Activated naive CD4-positive, alpha-beta T cell treated with anti-CD3 and anti-CD28 coated beads, Interleukin-2, amount 50 U/mL, for 24 hours (primary cell): ENCODE measurements around the gene COA3.
"Not testable (repeated sequence)": the region's sequence is repeated elsewhere in the genome, so short reads cannot be mapped to it uniquely, and the experiment has no call there.

ENCODE experiments used
- H3K27ac Mint-ChIP-seq: one replicate; pipeline ENCODE4 v1.8.0; 2021; ENCODE audit warnings: mild to moderate bottlenecking, mixed read lengths
- H3K27me3 Mint-ChIP-seq: one replicate; pipeline ENCODE4 v1.8.0; 2021; ENCODE audit warnings: mixed read lengths
- H3K36me3 Mint-ChIP-seq: one replicate; pipeline ENCODE4 v1.8.0; 2021; ENCODE audit warnings: mixed read lengths
- H3K4me1 Mint-ChIP-seq: one replicate; pipeline ENCODE4 v1.8.0; 2021; ENCODE audit warnings: mixed read lengths
- H3K4me3 Mint-ChIP-seq: one replicate; pipeline ENCODE4 v1.8.0; 2021; ENCODE audit warnings: mild to moderate bottlenecking, mixed read lengths
- H3K9me3 Mint-ChIP-seq: one replicate; pipeline ENCODE4 v1.8.0; 2021; ENCODE audit warnings: mixed read lengths

Gene COA3

DNA sequence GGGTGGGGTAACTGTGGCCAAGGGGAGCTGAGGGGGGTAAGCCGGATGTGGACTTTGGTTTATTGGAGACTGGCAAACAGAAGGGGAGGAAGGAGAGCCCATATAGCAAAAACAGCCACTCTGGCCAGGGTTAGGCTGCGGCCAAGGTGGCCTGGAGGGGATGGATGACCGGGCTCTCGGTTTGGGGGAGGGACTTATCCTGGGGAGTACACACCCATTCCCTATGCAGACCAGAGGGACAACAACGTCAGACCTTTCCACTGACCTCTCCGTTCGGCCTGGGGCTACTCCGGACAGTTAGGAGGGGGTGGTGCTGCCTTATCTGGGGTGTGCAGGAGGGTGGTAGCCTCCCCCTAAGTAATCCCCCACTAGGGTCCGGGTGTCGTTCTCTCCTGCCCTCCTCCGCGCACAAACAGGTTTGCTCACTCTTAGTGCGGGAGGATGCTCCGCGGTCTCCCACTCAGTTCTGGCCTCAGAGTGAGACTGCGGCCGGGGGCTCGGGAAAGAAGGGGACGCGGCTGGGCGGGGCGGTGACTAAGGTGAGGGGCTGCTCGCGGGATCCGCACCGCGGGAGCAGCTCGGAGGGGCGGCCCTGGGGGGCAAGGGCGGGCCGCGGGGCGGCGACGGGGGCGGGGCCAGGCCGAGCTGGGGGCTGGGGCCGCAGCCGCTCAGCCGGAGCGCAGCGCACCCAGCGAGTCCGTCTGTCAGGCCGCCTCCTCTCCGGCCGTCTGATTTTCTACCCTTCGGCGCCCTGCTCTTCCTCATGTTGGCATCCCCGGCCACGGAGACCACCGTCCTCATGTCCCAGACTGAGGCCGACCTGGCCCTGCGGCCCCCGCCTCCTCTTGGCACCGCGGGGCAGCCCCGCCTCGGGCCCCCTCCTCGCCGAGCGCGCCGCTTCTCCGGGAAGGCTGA is 18.3 kb downstream of the COA3 start, which contains the start of gene WNK4:
TSS of gene WNK4 (plus strand) at position 675 of the 915 bp plus-strand sequence. CDS start at position 764, 89 bp downstream.
- Mint-ChIP-seq H3K27ac (no peak within 1 kb of the TSS), H3K4me3 (peak within 1 kb of the TSS; percentile 23), H3K9me3 (no peaks in the 10 kb centered on the region), H3K36me3 (peaks cover 11% of the 10 kb centered on the region), H3K4me1 (peaks cover 33% of the 10 kb centered on the region), H3K27me3 (peaks cover 32% of the 10 kb centered on the region)

DNA sequence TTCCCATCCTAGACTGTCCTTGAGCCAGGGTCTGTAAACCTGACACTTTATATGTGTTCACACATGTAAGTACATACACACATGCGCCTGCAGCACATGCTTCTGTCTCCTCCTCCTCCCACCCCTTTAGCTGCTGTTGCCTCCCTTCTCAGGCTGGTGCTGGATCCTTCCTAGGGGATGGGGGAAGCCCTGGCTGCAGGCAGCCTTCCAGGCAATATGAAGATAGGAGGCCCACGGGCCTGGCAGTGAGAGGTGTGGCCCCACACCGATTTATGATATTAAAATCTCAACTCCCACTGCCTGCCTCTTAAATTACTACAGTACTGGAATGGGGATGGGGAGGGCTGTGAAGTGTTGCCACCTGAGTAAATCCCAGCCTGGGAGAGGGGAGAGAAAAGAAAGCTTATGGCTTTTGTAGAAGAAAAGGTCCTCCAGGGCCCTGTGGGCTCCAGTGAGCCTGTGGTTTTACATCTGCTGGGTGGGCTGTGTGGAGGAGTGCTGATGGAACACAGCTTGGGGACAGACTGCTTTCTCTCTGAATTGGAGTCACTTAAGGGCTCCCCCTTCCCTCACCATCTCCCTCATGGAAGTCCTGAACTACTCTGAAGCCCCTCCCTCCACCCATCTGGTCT is 19.1 kb downstream of the COA3 start:
- H3K4me3 Mint-ChIP-seq: no peak overlapping the region
- no peaks in the 10 kb centered on the region for H3K9me3 Mint-ChIP-seq
- no peak overlapping the region for H3K27ac Mint-ChIP-seq

DNA sequence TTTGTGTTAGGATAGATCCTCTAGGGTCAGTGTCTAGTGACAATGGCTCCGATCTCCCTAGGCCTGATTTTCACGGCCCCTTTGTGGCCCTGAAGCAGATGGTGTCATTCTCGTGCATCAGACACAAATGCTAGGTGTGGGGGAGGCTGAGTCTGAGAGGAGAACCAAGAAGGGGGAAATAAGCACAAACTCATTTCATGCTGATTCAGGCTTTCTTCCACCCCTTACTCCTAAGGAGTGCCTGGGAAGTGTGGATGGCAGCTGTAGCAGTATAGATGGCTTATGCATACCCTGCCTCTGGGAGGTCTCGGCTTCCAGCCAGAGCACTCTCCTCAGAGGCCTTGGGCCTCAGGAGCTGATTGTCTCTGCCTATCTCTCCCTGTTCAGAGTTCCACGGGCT is 19.9 kb downstream of the COA3 start:
- Mint-ChIP-seq H3K4me1 (peaks cover 29% of the 10 kb centered on the region), H3K36me3 (peaks cover 12% of the 10 kb centered on the region), H3K4me3 (no peak overlapping the region), H3K9me3 (no peaks in the 10 kb centered on the region), H3K27me3 (peaks cover 22% of the 10 kb centered on the region), H3K27ac (no peak overlapping the region)

More for the DNA sequence above, 19.1 kb downstream of the COA3 start:
- peaks cover 12% of the 10 kb centered on the region for H3K36me3 Mint-ChIP-seq
- peaks cover 29% of the 10 kb centered on the region for H3K4me1 Mint-ChIP-seq
- peaks cover 27% of the 10 kb centered on the region for H3K27me3 Mint-ChIP-seq

DNA sequence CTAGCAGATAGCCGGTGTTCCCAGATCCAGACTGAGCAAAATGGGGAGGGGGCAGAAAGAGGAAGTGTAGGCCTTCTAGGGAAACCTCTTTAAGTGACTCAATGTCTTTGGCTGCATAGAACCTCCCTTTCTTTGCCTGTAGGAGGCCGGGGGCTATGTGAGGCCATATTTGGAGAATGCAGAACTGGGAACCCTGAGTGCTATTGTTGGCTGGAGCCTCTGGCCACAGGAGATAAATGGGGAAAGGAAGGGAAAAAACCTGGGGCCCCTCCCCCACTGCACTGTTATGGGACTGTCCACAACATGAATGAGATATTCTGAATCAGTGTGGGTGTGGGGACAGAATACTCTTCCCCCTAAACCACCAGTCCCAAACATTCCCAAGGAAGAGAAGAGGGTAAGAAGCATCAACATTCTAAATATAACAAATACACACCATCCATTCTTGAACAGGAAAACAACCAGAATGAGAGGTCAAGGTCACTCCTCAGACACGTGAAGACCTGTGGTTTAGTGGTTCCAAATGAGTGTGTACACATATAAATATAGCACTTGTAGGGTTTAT is 22.9 kb downstream of the COA3 start:
- H3K4me3 Mint-ChIP-seq: peak overlapping the region; percentile 99
- no peak overlapping the region for H3K27ac Mint-ChIP-seq

DNA sequence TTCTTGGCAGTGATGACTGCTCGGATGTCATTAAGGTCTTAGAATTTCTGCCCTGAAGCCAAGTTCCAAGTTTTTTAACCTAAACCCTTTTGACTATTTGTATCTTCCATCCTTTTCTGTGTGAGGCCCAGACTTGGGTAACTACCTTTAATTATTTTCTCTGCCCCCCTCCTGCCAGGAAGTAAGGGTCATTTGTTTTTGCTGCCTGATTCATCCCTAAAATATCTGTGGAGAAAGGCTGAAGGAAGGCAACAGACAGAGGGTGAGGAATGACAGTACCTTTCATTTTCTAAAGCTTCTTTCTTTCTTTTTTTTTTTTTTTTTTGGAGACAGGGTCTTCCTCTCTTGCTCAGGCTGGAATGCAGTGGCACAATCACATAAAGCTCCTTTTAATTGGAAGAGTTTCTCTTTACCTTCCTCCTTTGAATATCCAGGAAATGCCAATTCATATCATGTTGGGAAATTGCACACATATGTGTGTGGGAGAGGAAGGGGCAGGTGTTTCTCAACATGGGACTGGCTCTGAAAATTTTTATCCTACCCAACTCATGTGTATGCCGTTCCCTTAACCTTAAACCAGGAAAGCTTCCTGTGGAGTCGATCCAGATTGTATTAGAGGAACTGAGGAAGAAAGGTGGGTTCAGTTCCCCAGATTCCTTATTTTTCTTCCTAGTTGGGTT is 24.3 kb downstream of the COA3 start:
- H3K4me1 Mint-ChIP-seq: peaks cover 30% of the 10 kb centered on the region
- H3K36me3 Mint-ChIP-seq: peaks cover 7% of the 10 kb centered on the region
- H3K27ac Mint-ChIP-seq: peak overlapping the region; percentile 96
- H3K4me3 Mint-ChIP-seq: peak overlapping the region; percentile 99
- no peaks in the 10 kb centered on the region for H3K9me3 Mint-ChIP-seq
- H3K27me3 Mint-ChIP-seq: no peaks in the 10 kb centered on the region

More for the DNA sequence above, 22.9 kb downstream of the COA3 start:
- H3K9me3 Mint-ChIP-seq: no peaks in the 10 kb centered on the region
- peaks cover 12% of the 10 kb centered on the region for H3K36me3 Mint-ChIP-seq
- H3K4me1 Mint-ChIP-seq: peaks cover 35% of the 10 kb centered on the region
- peaks cover 2% of the 10 kb centered on the region for H3K27me3 Mint-ChIP-seq

DNA sequence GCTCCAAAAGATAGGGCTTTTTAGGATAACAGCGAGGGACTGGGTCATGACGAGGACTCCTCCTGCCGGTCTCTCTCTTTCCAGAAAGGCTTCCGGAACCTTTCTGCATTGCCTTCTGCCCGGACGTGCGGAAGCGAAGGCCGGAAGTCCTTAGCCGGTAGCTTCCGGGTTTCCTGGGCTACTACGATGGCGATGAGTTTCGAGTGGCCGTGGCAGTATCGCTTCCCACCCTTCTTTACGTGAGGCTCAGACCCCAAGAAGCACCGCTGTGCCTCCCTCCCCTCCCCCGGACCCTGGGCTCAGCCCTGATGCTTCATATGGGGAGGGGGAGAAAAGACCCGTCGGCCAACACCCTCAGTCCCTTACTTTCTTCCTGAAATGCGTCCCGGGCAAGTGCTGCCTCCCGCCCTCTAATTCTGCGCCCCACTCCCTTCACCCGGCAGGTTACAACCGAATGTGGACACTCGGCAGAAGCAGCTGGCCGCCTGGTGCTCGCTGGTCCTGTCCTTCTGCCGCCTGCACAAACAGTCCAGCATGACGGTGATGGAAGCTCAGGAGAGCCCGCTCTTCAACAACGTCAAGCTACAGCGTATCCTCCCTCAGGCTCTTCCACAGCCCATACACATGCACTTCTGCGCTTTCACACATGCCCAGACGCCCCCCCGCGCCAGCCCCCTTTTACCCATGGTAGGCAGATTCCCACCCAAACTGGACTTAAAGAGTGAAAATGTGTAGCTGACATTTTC is 25.0 kb downstream of the COA3 start, which contains the start of gene VPS25:
TSS of gene VPS25 (plus strand) at position 160 of the 746 bp plus-strand sequence. CDS start at position 187, 27 bp downstream.
- peaks cover 7% of the 10 kb centered on the region for H3K36me3 Mint-ChIP-seq
- H3K9me3 Mint-ChIP-seq: no peaks in the 10 kb centered on the region
- no peaks in the 10 kb centered on the region for H3K27me3 Mint-ChIP-seq
- peak within 1 kb of the TSS; percentile 99 for H3K4me3 Mint-ChIP-seq
- peak within 1 kb of the TSS; percentile 96 for H3K27ac Mint-ChIP-seq
- peaks cover 30% of the 10 kb centered on the region for H3K4me1 Mint-ChIP-seq

DNA sequence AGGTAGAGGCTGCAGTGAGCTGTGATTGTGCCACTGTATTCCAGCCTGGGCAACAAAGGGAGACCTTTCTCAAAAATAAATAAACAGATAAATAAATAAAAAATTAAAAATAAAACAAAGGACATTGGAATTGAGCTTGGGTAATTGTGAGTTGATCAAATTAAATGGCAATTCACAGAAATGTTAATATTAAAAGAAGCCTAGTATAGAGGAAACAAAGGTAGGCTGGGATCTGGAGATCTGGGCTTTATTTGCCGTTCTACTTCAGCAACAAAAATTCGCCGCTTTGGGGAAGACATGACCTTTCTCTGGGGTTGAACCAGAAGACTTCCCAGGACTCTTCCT is 25.6 kb downstream of the COA3 start:
- no peaks in the 10 kb centered on the region for H3K27me3 Mint-ChIP-seq
- peak overlapping the region; percentile 99 for H3K4me3 Mint-ChIP-seq
- peaks cover 30% of the 10 kb centered on the region for H3K4me1 Mint-ChIP-seq
- H3K27ac Mint-ChIP-seq: peak overlapping the region; percentile 96
- H3K9me3 Mint-ChIP-seq: no peaks in the 10 kb centered on the region
- peaks cover 6% of the 10 kb centered on the region for H3K36me3 Mint-ChIP-seq

DNA sequence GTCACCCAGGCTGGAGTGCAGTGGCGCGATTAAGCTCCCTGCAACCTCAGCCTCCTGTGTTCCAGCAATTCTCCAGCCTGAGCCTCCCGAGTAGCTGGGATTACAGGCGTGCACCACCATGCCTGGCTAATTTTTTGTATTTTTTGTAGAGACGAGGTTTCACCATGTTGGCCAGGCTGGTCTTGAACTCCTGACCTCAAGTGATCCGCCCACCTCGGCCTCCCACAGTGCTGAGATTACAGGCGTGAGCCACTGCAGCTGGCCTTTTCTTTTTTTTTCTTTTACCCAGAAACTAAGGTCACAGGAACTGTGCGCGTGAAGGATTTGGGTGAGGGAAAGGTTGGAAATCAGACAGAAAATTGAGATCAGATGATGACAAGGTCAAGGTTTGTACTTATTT is 28.5 kb downstream of the COA3 start:
- H3K4me3 Mint-ChIP-seq, H3K27me3 Mint-ChIP-seq, H3K27ac Mint-ChIP-seq, H3K9me3 Mint-ChIP-seq, H3K36me3 Mint-ChIP-seq: not testable (repeated sequence)
- H3K4me1 Mint-ChIP-seq: peaks cover 24% of the 10 kb centered on the region

DNA sequence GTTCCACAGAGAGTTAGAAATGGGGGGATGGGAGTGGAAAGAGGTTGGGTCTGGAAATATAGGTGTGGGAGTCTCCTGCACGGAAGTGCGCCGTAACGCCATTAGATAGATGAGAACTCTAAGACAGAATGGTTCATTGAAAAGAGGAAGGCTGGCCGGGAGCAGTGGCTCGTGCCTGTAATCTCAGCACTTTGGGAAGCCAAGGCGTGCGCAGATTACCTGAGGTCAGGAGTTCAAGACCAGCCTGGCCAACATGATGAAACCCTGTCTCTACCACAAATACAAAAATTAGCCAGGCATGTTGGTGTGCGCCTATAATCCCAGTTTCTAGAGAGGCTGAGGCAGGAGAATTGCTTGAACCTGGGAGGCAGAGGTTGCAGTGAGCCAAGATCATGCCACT is 30.5 kb downstream of the COA3 start:
- peaks cover 17% of the 10 kb centered on the region for H3K27me3 Mint-ChIP-seq
- not testable (repeated sequence) for H3K36me3 Mint-ChIP-seq, H3K27ac Mint-ChIP-seq, H3K4me1 Mint-ChIP-seq, H3K9me3 Mint-ChIP-seq, H3K4me3 Mint-ChIP-seq

DNA sequence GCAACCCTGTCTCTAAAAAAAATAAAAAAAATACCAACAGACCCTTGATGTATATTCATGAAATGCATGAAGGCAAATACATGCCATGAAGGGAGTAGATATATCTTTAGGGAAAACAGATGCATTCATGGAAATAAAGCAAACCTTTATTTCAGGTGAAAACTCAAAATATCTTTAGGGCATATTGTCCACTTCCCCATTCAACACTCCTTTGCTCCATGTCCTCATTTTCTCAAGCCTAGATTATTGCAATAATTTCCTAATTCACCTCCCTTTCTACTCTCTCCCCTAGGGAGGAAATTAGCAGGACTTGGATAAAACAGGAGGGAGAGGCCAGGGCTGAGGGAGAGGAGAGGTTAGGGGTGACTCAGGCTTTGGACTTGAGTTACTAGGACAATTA is 31.0 kb downstream of the COA3 start:
- Mint-ChIP-seq H3K27me3 (peaks cover 21% of the 10 kb centered on the region), H3K36me3 (no peaks in the 10 kb centered on the region), H3K4me1 (peaks cover 6% of the 10 kb centered on the region), H3K27ac (no peak overlapping the region), H3K4me3 (no peak overlapping the region), H3K9me3 (no peaks in the 10 kb centered on the region)

DNA sequence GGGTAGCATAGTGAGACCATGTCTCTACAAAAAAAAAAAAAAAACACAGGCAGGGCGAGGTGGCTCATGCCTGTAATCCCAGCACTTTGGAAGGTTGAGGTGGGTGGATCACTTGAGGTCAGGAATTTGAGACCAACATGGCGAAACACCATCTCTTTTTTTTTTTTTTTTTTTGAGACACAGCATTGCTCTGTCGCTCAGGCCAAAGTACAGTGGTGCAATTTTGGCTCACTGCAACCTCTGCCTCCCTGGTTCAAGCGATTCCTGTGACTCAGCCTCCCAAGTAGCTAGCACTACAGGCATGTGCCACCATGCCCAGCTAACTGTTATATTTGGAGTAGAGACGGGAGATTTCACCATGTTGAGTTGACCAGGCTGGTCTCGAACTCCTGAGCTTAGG is 32.4 kb downstream of the COA3 start:
- Mint-ChIP-seq H3K4me1 (no peaks in the 10 kb centered on the region), H3K9me3 (no peaks in the 10 kb centered on the region), H3K27ac (no peak overlapping the region), H3K27me3 (peaks cover 30% of the 10 kb centered on the region), H3K36me3 (no peaks in the 10 kb centered on the region), H3K4me3 (no peak overlapping the region)

DNA sequence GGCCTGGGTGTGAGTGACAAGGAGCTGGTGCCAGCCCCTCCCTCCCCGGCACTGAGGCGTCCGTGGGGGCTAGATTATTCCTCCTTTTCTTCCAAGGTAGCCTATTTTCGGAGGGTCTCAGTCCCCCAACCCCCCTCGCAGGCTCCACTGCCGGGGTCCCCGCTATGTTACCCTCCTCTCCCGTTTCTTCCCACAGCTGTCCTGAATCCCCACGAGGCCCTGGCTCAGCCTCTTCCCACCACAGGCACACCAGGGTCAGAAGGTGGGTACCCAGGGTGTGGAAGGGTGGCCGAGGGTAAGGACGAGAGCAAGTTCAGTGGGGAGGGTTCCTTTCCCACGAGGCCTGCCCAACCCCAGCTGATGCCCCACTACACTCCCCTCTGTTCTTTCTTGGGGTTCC is 36.9 kb downstream of the COA3 start:
- peak overlapping the region; percentile 24 for H3K4me3 Mint-ChIP-seq
- peaks cover 37% of the 10 kb centered on the region for H3K27me3 Mint-ChIP-seq

DNA sequence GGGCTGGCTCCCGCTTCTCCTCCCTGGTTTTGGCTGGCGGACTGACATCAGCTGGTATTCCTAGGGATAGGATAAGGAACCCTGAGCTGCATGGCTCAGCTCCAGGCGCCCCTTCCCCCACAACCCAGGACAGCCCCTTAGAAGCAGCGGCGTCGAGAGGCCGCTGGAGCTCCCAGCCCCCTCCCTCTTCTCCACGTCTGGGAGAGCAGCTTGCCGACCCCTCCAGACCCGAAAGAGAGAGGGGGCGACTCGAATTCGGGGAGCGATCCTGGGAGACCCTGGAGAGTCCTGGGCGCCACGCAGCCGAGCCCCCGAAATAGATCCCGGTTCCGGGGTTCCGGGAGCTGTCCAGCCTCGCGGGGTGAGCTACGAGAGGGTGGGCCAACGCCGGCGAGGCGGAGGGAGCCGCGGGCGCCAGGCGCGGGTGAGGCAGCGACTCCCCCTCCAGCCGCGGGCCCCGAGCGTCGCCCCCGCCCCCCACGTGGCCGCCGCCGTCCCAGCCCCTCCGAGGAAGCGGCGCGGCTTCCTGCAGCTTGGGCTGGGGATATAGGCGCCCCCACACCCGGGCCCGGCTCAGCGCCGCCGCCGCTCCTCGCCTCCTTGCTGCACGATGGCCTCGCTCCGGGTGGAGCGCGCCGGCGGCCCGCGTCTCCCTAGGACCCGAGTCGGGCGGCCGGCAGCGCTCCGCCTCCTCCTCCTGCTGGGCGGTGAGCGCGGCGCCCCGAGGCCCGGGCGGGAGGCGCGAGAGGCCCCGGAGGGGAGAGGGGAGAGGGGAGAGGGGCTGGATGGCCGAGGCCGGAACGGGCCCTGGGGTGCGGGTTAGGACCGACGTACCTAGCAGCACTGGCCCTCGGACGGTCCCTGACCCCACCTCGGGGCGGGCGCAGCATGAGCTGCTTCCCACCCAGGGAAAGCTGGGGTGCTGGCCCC is 37.6 kb downstream of the COA3 start, which contains the start of gene RAMP2:
TSS of gene RAMP2 (plus strand) at position 576 of the 930 bp plus-strand sequence. CDS start at position 611, 35 bp downstream.
- Mint-ChIP-seq H3K9me3 (no peaks in the 10 kb centered on the region), H3K4me3 (peak within 1 kb of the TSS; percentile 73), H3K27ac (no peak within 1 kb of the TSS), H3K27me3 (peaks cover 42% of the 10 kb centered on the region), H3K4me1 (peaks cover 3% of the 10 kb centered on the region), H3K36me3 (no peaks in the 10 kb centered on the region)

More for the DNA sequence above, 36.9 kb downstream of the COA3 start:
- peaks cover 3% of the 10 kb centered on the region for H3K4me1 Mint-ChIP-seq
- no peaks in the 10 kb centered on the region for H3K36me3 Mint-ChIP-seq
- no peak overlapping the region for H3K27ac Mint-ChIP-seq
- no peaks in the 10 kb centered on the region for H3K9me3 Mint-ChIP-seq
